ENCODE data around the gene EXOC3L4. TPM values are rescaled to one million over a fixed set of nuclear protein-coding genes. Genes with fewer than 3 reads are reported as not detected.
A peak's percentile ranks its signal among the peaks of the same experiment; 100 is the strongest.

EXOC3L4 gene
- total RNA-seq, 3 donors from 2014 or later: 16.7 to 29.1 (median 26.1) TPM

- Histone ChIP-seq H3K4me3 (no peak overlapping the region), H3K36me3 (ENCODE audit: low read depth) (no peaks in the 10 kb centered on the region), H3K4me1 (ENCODE audit: low read depth) (no peaks in the 10 kb centered on the region), H3K9me3 (no peaks in the 10 kb centered on the region)
- no peak for ATAC-seq
- no peak for DNase-seq
- TF ChIP-seq, protein P1, sequence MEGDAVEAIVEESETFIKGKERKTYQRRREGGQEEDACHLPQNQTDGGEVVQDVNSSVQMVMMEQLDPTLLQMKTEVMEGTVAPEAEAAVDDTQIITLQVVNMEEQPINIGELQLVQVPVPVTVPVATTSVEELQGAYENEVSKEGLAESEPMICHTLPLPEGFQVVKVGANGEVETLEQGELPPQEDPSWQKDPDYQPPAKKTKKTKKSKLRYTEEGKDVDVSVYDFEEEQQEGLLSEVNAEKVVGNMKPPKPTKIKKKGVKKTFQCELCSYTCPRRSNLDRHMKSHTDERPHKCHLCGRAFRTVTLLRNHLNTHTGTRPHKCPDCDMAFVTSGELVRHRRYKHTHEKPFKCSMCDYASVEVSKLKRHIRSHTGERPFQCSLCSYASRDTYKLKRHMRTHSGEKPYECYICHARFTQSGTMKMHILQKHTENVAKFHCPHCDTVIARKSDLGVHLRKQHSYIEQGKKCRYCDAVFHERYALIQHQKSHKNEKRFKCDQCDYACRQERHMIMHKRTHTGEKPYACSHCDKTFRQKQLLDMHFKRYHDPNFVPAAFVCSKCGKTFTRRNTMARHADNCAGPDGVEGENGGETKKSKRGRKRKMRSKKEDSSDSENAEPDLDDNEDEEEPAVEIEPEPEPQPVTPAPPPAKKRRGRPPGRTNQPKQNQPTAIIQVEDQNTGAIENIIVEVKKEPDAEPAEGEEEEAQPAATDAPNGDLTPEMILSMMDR (IDR thresholded peaks at IDR 0.05): no peak
- intact Hi-C loops (cut with DNase I, micrococcal nuclease): no loop called here
Measured at GRCh38 chr14:103137689-103138300, 43.3 kb downstream of the EXOC3L4 start.

GRCh38 chr14:103138301-103139131 is 44.0 kb downstream of the EXOC3L4 start:
- TF ChIP-seq, protein P1 (IDR thresholded peaks at IDR 0.05): no peak
- H3K4me3 ChIP-seq: no peak overlapping the region
- no peaks in the 10 kb centered on the region for H3K9me3 ChIP-seq
- ATAC-seq (peak; percentile 20), DNase-seq (peak in 1 of 3 donors; percentile 51)
- H3K36me3 ChIP-seq (ENCODE audit: low read depth): no peaks in the 10 kb centered on the region
- H3K4me1 ChIP-seq (ENCODE audit: low read depth): no peaks in the 10 kb centered on the region
- intact Hi-C loops (cut with DNase I, micrococcal nuclease): no loop called here

GRCh38 chr14:103139132-103140025 is 44.9 kb downstream of the EXOC3L4 start:
- DNase-seq: no peak
- TF ChIP-seq, protein P1 (IDR thresholded peaks at IDR 0.05): no peak
- Histone ChIP-seq H3K36me3 (ENCODE audit: low read depth) (no peaks in the 10 kb centered on the region), H3K9me3 (no peaks in the 10 kb centered on the region), H3K4me1 (ENCODE audit: low read depth) (no peaks in the 10 kb centered on the region), H3K4me3 (no peak overlapping the region)
- ATAC-seq: no peak
- intact Hi-C loops (cut with DNase I, micrococcal nuclease): no loop called here

GRCh38 chr14:103140316-103141109 is 46.0 kb downstream of the EXOC3L4 start:
- intact Hi-C loops (cut with DNase I, micrococcal nuclease): no loop called here
- Histone ChIP-seq H3K9me3 (no peaks in the 10 kb centered on the region), H3K4me1 (ENCODE audit: low read depth) (no peaks in the 10 kb centered on the region), H3K4me3 (no peak overlapping the region), H3K36me3 (ENCODE audit: low read depth) (no peaks in the 10 kb centered on the region)
- TF ChIP-seq, protein P1 (IDR thresholded peaks at IDR 0.05): no peak
- DNase-seq: no peak
- ATAC-seq: peak; percentile 28
